H1 (cell line): ENCODE results near the gene KRT8. TPM values are rescaled to one million over a fixed set of nuclear protein-coding genes. Genes with fewer than 3 reads are reported as not detected.

ENCODE experiments used
- CHD2 ChIP-seq: IDR thresholded peaks from 2 replicates; pipeline ENCODE4 v1.6.1; 2012; ENCODE audit warnings: low read length, improper control_type of control experiment
- CHD7 ChIP-seq: fragments of 300-600 bp; sonication (generic); IDR thresholded peaks from 2 replicates; pipeline ENCODE4 v1.7.1; 2012; ENCODE audit warnings: low read length, moderate library complexity, mild to moderate bottlenecking, inconsistent platforms; ENCODE audit not compliant: insufficient replicate concordance
- E2F6 ChIP-seq: IDR thresholded peaks from 2 replicates; pipeline ENCODE4 v1.6.1; 2012; ENCODE audit warnings: inconsistent platforms
- EP300 ChIP-seq, 2 experiments: IDR thresholded peaks; 1 replicate in 1 of 2; 2 replicates in 1 of 2; pipeline ENCODE4 v1.6.1; 2011 to 2012; ENCODE audit warnings: low read depth in 2 of 2, low read length in 2 of 2, mild to moderate bottlenecking in 2 of 2, borderline replicate concordance in 1 of 2, inconsistent platforms in 1 of 2, moderate library complexity in 1 of 2
- EZH2 ChIP-seq: fragments of 200-600 bp; sonication (generic); IDR thresholded peaks from 2 replicates; pipeline ENCODE4 v1.7.1; 2012; ENCODE audit warnings: low read depth, mild to moderate bottlenecking, moderate library complexity, low read length, inconsistent platforms; ENCODE audit not compliant: severe bottlenecking
- SUZ12 ChIP-seq: fragments of 200-600 bp; sonication (generic); IDR thresholded peaks from 2 replicates; pipeline ENCODE4 v1.6.1; 2012; ENCODE audit warnings: mild to moderate bottlenecking, inconsistent platforms, low read length, moderate library complexity, mixed read lengths
- polyA plus RNA-seq, 7 experiments: library from polyadenylated mRNA; depleted of rRNA in 3 of 7; stranded (reverse) in 5 of 7; unstranded in 2 of 7; fragments of >200 nt in 5 of 7; fragments of 200-250 nt in 2 of 7; gene quantifications; 1 replicate in 5 of 7; 2 replicates in 1 of 7; 4 replicates in 1 of 7; pipeline versions ENCODE4 v1.2.1 to v1.2.3, GENCODE V29; 2011 to 2013; ENCODE audit warnings: missing spikeins in 2 of 7, mixed read lengths in 2 of 7
- total RNA-seq: library from RNA; stranded (reverse); fragmentation: NEBNext Ultra II Directional; extraction: Animal tissue kit (Norgen Biotek cat#: 25700); gene quantifications from 2 replicates; pipeline ENCODE4 v1.2.1, GENCODE V29; 2021

Gene KRT8
- total and polyA plus RNA-seq, 2 of the 8 experiments (the other 6 are each of a cell fraction or from before 2014, with no cell fraction given), result 280 to 290 TPM

GRCh38 chr12:52914576-52915121, 9.8 kb upstream of the KRT8 start (continued):
- TF ChIP-seq CHD7 (no peak), E2F6 (no peak), CHD2 (no peak), SUZ12 (no peak), EP300 (IDR thresholded peaks at IDR 0.05; ENCODE audit: borderline replicate concordance in 1 of 2, low read depth in 2 of 2, low read length in 2 of 2) (no peak), EZH2 (no peak)
